Neural cell (in vitro differentiated cells): ENCODE data around the gene C2orf74. TPM values are rescaled to one million over a fixed set of nuclear protein-coding genes. Genes with fewer than 3 reads are reported as not detected.

Experiments
- H2AFZ ChIP-seq: fragments of 200-600, 300-800 bp; sonication (generic), shearing (Covaris generic); 2 replicates; pipeline ENCODE4 v1.6.0; 2014; ENCODE audit warnings: low read depth, mild to moderate bottlenecking, antibody characterized with exemption, low read length, moderate library complexity
- H3F3A ChIP-seq: fragments of 200-600 bp; shearing (Covaris generic); 2 replicates; pipeline ENCODE4 v1.6.1; 2016; ENCODE audit warnings: mild to moderate bottlenecking, moderate library complexity, mixed read lengths, antibody characterized with exemption, low read length; ENCODE audit not compliant: insufficient read depth, poor library complexity, severe bottlenecking
- H3K27ac ChIP-seq: fragments of 200-600, 300-800 bp; sonication (generic), shearing (Covaris generic); 2 replicates; pipeline ENCODE4 v1.5.1; 2014; ENCODE audit warnings: mild to moderate bottlenecking, low read length, moderate library complexity
- H3K27me3 ChIP-seq: fragments of 300-800, 200-600 bp; sonication (generic), shearing (Covaris generic); 2 replicates; pipeline ENCODE4 v1.6.0; 2014; ENCODE audit warnings: mild to moderate bottlenecking, low read depth, low read length, moderate library complexity; ENCODE audit not compliant: insufficient read depth
- H3K36me3 ChIP-seq: fragments of 300-800, 200-600 bp; sonication (generic), shearing (Covaris generic); 2 replicates; pipeline ENCODE4 v1.5.1; 2014; ENCODE audit warnings: mild to moderate bottlenecking, antibody characterized with exemption, low read length, moderate library complexity; ENCODE audit not compliant: insufficient read depth
- H3K4me2 ChIP-seq: fragments of 300-800, 200-600 bp; sonication (generic), shearing (Covaris generic); 2 replicates; pipeline ENCODE4 v1.6.0; 2014; ENCODE audit warnings: mild to moderate bottlenecking, low read length
- H3K4me3 ChIP-seq: fragments of 300-800, 200-600 bp; sonication (generic), shearing (Covaris generic); 2 replicates; pipeline ENCODE4 v1.5.1; 2014; ENCODE audit warnings: mild to moderate bottlenecking, low read length, moderate library complexity
- H3K79me2 ChIP-seq: fragments of 200-600 bp; shearing (Covaris generic); replicated peaks from 2 replicates; pipeline ENCODE4 v1.6.0; 2014; ENCODE audit warnings: mild to moderate bottlenecking, low read length, moderate library complexity; ENCODE audit not compliant: insufficient read depth
- H3K9ac ChIP-seq: fragments of 300-800, 200-600 bp; sonication (generic), shearing (Covaris generic); 2 replicates; pipeline ENCODE4 v1.6.1; 2016; ENCODE audit warnings: mild to moderate bottlenecking, low read length, mixed read lengths
- H3K9me2 ChIP-seq: fragments of 200-600 bp; shearing (Covaris generic); 2 replicates; pipeline ENCODE4 v1.6.1; 2016; ENCODE audit warnings: mild to moderate bottlenecking, low read length, mixed read lengths; ENCODE audit not compliant: insufficient read depth
- H3K9me3 ChIP-seq: fragments of 200-600, 300-800 bp; sonication (generic), shearing (Covaris generic); 2 replicates; pipeline ENCODE4 v1.6.1; 2016; ENCODE audit warnings: mild to moderate bottlenecking, mixed run types, low read length, moderate library complexity, mixed read lengths
- H4K20me1 ChIP-seq: fragments of 200-600 bp; shearing (Covaris generic); 2 replicates; pipeline ENCODE4 v1.6.1; 2016; ENCODE audit warnings: mild to moderate bottlenecking, mixed run types; ENCODE audit not compliant: insufficient read depth
- EP300 ChIP-seq: fragments of 450-650 bp; conservative IDR thresholded peaks from 2 replicates; pipeline ENCODE4 v1.6.1; 2014; ENCODE audit warnings: antibody characterized with exemption, mild to moderate bottlenecking, moderate library complexity; ENCODE audit not compliant: poor library complexity, severe bottlenecking
- EZH2 ChIP-seq: fragments of 200-600, 300-800 bp; shearing (Covaris generic), sonication (generic); IDR thresholded peaks from 2 replicates; pipeline ENCODE4 v1.6.1; 2014; ENCODE audit warnings: antibody characterized with exemption, low read length, borderline replicate concordance, mild to moderate bottlenecking; ENCODE audit not compliant: insufficient read depth, poor library complexity, severe bottlenecking
- MXI1 ChIP-seq: fragments of 450-650 bp; conservative IDR thresholded peaks from 2 replicates; pipeline ENCODE4 v1.6.1; 2014; ENCODE audit warnings: antibody characterized with exemption, mild to moderate bottlenecking; ENCODE audit not compliant: poor library complexity, severe bottlenecking
- POLR2AphosphoS5 ChIP-seq: IDR thresholded peaks from 2 replicates; pipeline ENCODE4 v1.6.1; 2012
- RAD21 ChIP-seq: fragments of 450-650 bp; conservative IDR thresholded peaks from 2 replicates; pipeline ENCODE4 v1.6.1; 2014; ENCODE audit warnings: antibody characterized with exemption, mild to moderate bottlenecking, moderate library complexity
- REST ChIP-seq: IDR thresholded peaks from 2 replicates; pipeline ENCODE4 v1.6.1; 2012; ENCODE audit warnings: borderline replicate concordance
- SMC3 ChIP-seq: fragments of 450-650 bp; conservative IDR thresholded peaks from 2 replicates; pipeline ENCODE4 v1.6.1; 2014; ENCODE audit warnings: antibody characterized with exemption, mild to moderate bottlenecking, moderate library complexity; ENCODE audit not compliant: poor library complexity
- TAF1 ChIP-seq: IDR thresholded peaks from 2 replicates; pipeline ENCODE4 v1.6.1; 2012; ENCODE audit warnings: low read depth
- polyA plus RNA-seq: library from polyadenylated mRNA; depleted of rRNA; stranded (reverse); fragments of >200 nt; gene quantifications from 2 replicates; pipeline ENCODE4 v1.2.3, GENCODE V29; 2014
- TF ChIP-seq, protein P1 (sequence below): fragments of 450-650 bp; IDR thresholded peaks from 2 replicates; pipeline ENCODE4 v1.5.1; 2014; ENCODE audit warnings: antibody characterized with exemption, mild to moderate bottlenecking, moderate library complexity; ENCODE audit not compliant: poor library complexity, severe bottlenecking

Gene C2orf74
- polyA plus RNA-seq, 1 donor from 2014 or later, result 27.1 TPM

- Histone ChIP-seq H4K20me1 (no peaks in the 10 kb centered on the region), H3K9me3 (no peaks in the 10 kb centered on the region), H3F3A (no peaks in the 10 kb centered on the region), H3K79me2 (no peaks in the 10 kb centered on the region), H3K27ac (peak overlapping the region; percentile 42), H3K9ac (peak overlapping the region; percentile 83), H3K4me2 (peak overlapping the region; percentile 73), H2AFZ (peak overlapping the region; percentile 56), H3K36me3 (no peaks in the 10 kb centered on the region), H3K4me3 (peak overlapping the region; percentile 93), H3K27me3 (no peaks in the 10 kb centered on the region), H3K9me2 (no peaks in the 10 kb centered on the region)
- no peak for TF ChIP-seq SMC3
- TF ChIP-seq, protein P1, sequence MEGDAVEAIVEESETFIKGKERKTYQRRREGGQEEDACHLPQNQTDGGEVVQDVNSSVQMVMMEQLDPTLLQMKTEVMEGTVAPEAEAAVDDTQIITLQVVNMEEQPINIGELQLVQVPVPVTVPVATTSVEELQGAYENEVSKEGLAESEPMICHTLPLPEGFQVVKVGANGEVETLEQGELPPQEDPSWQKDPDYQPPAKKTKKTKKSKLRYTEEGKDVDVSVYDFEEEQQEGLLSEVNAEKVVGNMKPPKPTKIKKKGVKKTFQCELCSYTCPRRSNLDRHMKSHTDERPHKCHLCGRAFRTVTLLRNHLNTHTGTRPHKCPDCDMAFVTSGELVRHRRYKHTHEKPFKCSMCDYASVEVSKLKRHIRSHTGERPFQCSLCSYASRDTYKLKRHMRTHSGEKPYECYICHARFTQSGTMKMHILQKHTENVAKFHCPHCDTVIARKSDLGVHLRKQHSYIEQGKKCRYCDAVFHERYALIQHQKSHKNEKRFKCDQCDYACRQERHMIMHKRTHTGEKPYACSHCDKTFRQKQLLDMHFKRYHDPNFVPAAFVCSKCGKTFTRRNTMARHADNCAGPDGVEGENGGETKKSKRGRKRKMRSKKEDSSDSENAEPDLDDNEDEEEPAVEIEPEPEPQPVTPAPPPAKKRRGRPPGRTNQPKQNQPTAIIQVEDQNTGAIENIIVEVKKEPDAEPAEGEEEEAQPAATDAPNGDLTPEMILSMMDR, result no peak
- no peak for TF ChIP-seq EZH2
Measured at GRCh38 chr2:61177727-61178549, 15.9 kb downstream of the C2orf74 start.

DNA sequence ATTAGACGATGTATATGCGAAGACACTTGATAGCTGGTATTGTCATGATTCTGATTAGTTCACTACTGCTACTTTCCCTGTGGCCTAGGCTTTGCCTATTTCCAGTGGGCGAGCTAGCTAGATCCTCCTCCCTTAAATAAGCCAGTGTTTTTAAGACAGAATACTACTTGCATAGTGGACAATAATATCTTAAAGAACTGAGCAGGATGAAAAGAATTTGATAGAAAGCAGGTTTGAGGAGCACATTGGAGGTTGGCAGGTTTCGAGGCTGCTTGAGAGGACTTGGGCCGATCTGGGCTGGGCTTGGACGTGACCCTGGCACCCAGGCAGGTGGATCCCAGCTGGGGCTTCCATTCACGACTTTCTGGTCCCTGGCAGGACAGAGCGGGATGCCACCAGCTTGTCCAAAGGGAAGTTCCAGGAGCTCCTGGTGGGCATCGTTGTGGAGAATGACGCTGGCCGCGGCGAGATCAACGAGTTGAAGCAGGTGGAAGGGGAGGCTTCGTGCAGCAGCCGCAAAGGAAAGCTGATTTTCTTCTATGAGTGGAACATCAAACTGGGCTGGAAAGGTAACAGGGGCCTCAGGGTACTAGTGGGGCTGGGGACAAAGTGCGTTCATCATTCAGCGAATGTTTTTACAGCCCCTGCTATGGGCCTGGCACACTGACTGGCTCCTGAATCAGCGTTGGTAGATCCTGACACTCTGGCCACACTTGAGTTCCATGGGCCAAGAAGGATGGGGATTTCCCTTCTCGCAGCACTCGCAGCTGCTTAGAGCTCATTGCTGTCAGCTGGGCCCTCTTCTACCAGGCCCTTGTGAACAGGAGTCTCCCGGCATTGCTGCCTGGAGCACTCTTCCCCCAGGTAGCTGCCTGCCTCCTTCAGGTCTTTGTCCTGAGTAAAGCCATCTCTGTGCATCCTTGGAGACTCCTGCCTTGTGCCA is 16.9 kb downstream of the C2orf74 start:
- no peaks in the 10 kb centered on the region for H3K9me2 ChIP-seq
- H3K9me3 ChIP-seq, result no peaks in the 10 kb centered on the region
- H3K79me2 ChIP-seq, result no peaks in the 10 kb centered on the region
- no peaks in the 10 kb centered on the region for H3F3A ChIP-seq
- H3K4me3 ChIP-seq, result peak overlapping the region; percentile 93
- no peak overlapping the region for H3K9ac ChIP-seq
- H3K36me3 ChIP-seq, result no peaks in the 10 kb centered on the region
- TF ChIP-seq SMC3 (no peak), TAF1 (no peak), EP300 (no peak), POLR2AphosphoS5 (no peak), REST (no peak), EZH2 (no peak), MXI1 (no peak), RAD21 (no peak)
- TF ChIP-seq, protein P1, result no peak
- no peak overlapping the region for H3K4me2 ChIP-seq
- H3K27me3 ChIP-seq, result no peaks in the 10 kb centered on the region
- H4K20me1 ChIP-seq, result no peaks in the 10 kb centered on the region
- no peak overlapping the region for H3K27ac ChIP-seq
- H2AFZ ChIP-seq, result no peak overlapping the region
